ENCODE measurements around the gene COL23A1. TPM values are rescaled to one million over a fixed set of nuclear protein-coding genes. Genes with fewer than 3 reads are reported as not detected.

COL23A1 gene
- total RNA-seq, 1 donor from 2014 or later, result 0.55 TPM

- DNase-seq (ENCODE audit: low spot score), result no peak
These were observed 299.0 kb downstream of the COL23A1 start for GRCh38 chr5:178291161-178291561.

GRCh38 chr5:178290376-178290775 is 299.8 kb downstream of the COL23A1 start:
- no peak for DNase-seq (ENCODE audit: low spot score)

GRCh38 chr5:178289438-178289837 is 300.8 kb downstream of the COL23A1 start:
- DNase-seq (ENCODE audit: low spot score), result no peak

- no peak for DNase-seq (ENCODE audit: low spot score)
These were observed 301.5 kb downstream of the COL23A1 start for GRCh38 chr5:178288401-178289368.

GRCh38 chr5:178287791-178288105 is 302.4 kb downstream of the COL23A1 start:
- no peak for DNase-seq (ENCODE audit: low spot score)

GRCh38 chr5:178287091-178287790 is 303.0 kb downstream of the COL23A1 start:
- DNase-seq (ENCODE audit: low spot score), result no peak

GRCh38 chr5:178286226-178287090 is 303.7 kb downstream of the COL23A1 start:
- no peak for DNase-seq (ENCODE audit: low spot score)

- no peak for DNase-seq (ENCODE audit: low spot score)
These were observed 304.6 kb downstream of the COL23A1 start for GRCh38 chr5:178285399-178286225.

- DNase-seq (ENCODE audit: low spot score), result no peak
These were observed 305.2 kb downstream of the COL23A1 start for GRCh38 chr5:178284996-178285395.

GRCh38 chr5:178284093-178284675 is 306.0 kb downstream of the COL23A1 start:
- DNase-seq (ENCODE audit: low spot score), result no peak

GRCh38 chr5:178283520-178283919 is 306.7 kb downstream of the COL23A1 start:
- no peak for DNase-seq (ENCODE audit: low spot score)

- DNase-seq (ENCODE audit: low spot score), result no peak
These were observed 307.8 kb downstream of the COL23A1 start for GRCh38 chr5:178282391-178282790.

- no peak for DNase-seq (ENCODE audit: low spot score)
These were observed 308.9 kb downstream of the COL23A1 start for GRCh38 chr5:178281331-178281730.

- no peak for DNase-seq (ENCODE audit: low spot score)
These were observed 309.6 kb downstream of the COL23A1 start for GRCh38 chr5:178280631-178281030.

GRCh38 chr5:178279723-178280438 is 310.3 kb downstream of the COL23A1 start:
- peak; percentile 93 for DNase-seq (ENCODE audit: low spot score)

- no peak for DNase-seq (ENCODE audit: low spot score)
These were observed 311.0 kb downstream of the COL23A1 start for GRCh38 chr5:178279026-178279722.

- no peak for DNase-seq (ENCODE audit: low spot score)
These were observed 311.7 kb downstream of the COL23A1 start for GRCh38 chr5:178278358-178279023.

- no peak for DNase-seq (ENCODE audit: low spot score)
These were observed 312.3 kb downstream of the COL23A1 start for GRCh38 chr5:178277866-178278265.
